Left ventricle myocardium inferior (tissue), 1 donor: ENCODE measurements around the gene SPINK4. TPM values are rescaled to one million over a fixed set of nuclear protein-coding genes. Genes with fewer than 3 reads are reported as not detected.

Experiments
- DNase-seq: peaks from one replicate; pipeline ENCODE4 v3.0.0-alpha.2; 2020
- H3K27ac ChIP-seq: fragments of 200-600 bp; replicated peaks from 2 replicates; pipeline ENCODE4 v1.8.0; 2021
- H3K27me3 ChIP-seq: fragments of 200-600 bp; 2 replicates; pipeline ENCODE4 v1.8.0; 2021; ENCODE audit warnings: low read depth
- H3K36me3 ChIP-seq: fragments of 200-600 bp; 2 replicates; pipeline ENCODE4 v1.8.0; 2021
- H3K4me1 ChIP-seq: fragments of 200-600 bp; 2 replicates; pipeline ENCODE4 v1.8.0; 2021
- H3K4me3 ChIP-seq: fragments of 200-600 bp; 2 replicates; pipeline ENCODE4 v1.8.0; 2021; ENCODE audit warnings: mild to moderate bottlenecking, moderate library complexity
- H3K9me3 ChIP-seq: fragments of 200-600 bp; replicated peaks from 2 replicates; pipeline ENCODE4 v1.8.0; 2021
- intact Hi-C: fragments of 100-400 bp; cut with micrococcal nuclease; formaldehyde crosslinking; loops from one replicate; pipeline ENCODE4 v1.11.0; 2022
- total RNA-seq: library from RNA; stranded (reverse); fragmentation: NEBNext Ultra II Directional; extraction: Animal tissue kit (Norgen Biotek cat#: 25700); gene quantifications from one replicate; pipeline ENCODE4 v1.2.1, GENCODE V29; 2021
- TF ChIP-seq, protein P1 (sequence below): fragments of 200-600 bp; IDR thresholded peaks from 2 replicates; pipeline ENCODE4 v1.8.0; 2021; ENCODE audit warnings: antibody characterized with exemption, mild to moderate bottlenecking, borderline replicate concordance
- donor health status: DM: no; HTN: yes; CAD: no; lungs with severe emphysema.

Gene SPINK4
- total RNA-seq, 1 donor from 2014 or later = not detected

DNA sequence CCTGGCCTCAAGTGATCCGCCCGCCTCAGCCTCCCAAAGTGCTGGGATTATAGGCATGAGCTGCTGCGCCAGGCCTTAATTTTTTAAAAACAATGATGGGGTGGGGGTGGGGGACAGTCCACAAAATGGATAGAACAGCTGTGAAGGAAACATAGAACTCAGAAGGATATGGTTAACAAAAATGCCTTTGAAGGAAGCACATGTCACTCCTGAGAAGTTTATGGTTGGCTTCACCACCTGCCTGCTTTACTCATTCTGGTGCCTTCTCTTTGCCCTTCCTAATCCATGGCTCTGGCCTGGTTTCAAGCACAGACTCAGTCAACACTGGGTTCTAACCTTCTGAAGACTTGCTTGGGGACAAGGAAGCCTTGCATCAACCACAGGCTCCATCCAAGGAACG, 14.2 kb downstream of the SPINK4 start:
- H3K27me3 ChIP-seq = no peaks in the 10 kb centered on the region
- H3K27ac ChIP-seq = no peak overlapping the region
- TF ChIP-seq, protein P1, sequence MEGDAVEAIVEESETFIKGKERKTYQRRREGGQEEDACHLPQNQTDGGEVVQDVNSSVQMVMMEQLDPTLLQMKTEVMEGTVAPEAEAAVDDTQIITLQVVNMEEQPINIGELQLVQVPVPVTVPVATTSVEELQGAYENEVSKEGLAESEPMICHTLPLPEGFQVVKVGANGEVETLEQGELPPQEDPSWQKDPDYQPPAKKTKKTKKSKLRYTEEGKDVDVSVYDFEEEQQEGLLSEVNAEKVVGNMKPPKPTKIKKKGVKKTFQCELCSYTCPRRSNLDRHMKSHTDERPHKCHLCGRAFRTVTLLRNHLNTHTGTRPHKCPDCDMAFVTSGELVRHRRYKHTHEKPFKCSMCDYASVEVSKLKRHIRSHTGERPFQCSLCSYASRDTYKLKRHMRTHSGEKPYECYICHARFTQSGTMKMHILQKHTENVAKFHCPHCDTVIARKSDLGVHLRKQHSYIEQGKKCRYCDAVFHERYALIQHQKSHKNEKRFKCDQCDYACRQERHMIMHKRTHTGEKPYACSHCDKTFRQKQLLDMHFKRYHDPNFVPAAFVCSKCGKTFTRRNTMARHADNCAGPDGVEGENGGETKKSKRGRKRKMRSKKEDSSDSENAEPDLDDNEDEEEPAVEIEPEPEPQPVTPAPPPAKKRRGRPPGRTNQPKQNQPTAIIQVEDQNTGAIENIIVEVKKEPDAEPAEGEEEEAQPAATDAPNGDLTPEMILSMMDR = no peak
- H3K4me3 ChIP-seq = no peak overlapping the region
- DNase-seq = no peak
- peaks cover 91% of the 10 kb centered on the region for H3K36me3 ChIP-seq
- intact Hi-C loops = no loop called here
- H3K4me1 ChIP-seq = peaks cover 19% of the 10 kb centered on the region
- H3K9me3 ChIP-seq = no peaks in the 10 kb centered on the region

DNA sequence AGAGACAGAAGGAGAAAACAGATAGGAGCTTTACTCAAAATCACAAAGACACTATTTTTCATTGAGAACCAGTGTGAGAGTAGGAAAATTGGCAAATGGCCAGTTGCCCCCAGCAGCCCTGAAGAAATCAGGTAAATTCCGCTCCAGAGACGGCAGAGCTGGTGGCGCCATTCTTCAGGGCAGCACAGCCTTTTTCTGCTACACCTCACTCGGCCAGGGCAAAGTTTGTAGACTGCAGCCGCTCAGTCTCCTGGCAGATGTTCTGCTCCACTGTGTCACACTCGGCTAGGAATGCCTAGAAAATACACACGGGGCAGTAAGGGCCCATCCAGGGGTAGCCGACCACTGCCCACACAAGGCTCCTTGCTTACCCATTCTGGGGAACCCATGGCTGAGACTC, 15.0 kb downstream of the SPINK4 start:
- intact Hi-C loops = no loop called here
- H3K36me3 ChIP-seq = peaks cover 92% of the 10 kb centered on the region
- DNase-seq = no peak
- TF ChIP-seq, protein P1 = no peak
- H3K27ac ChIP-seq = no peak overlapping the region
- H3K4me3 ChIP-seq = no peak overlapping the region
- no peaks in the 10 kb centered on the region for H3K9me3 ChIP-seq
- H3K27me3 ChIP-seq = no peaks in the 10 kb centered on the region
- H3K4me1 ChIP-seq = peaks cover 19% of the 10 kb centered on the region

DNA sequence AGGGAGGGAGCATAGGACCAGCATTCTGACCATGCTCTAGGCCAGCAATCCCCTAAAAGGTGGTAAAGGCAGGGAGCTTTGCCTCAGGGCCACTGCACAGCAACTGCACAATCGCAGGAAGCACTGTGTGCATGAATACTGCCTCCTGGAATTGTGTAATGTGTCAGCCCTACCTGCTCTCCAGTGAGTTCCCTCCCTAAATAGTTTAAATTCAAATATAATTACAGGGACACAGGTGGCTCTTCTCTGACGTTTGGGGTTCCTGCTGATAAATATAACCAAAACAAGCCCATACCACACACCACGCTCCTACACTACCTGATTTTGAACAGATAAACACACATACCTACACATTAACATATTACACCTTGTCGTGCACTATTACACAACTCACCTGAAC, 15.5 kb downstream of the SPINK4 start:
- intact Hi-C loops = no loop called here
- TF ChIP-seq, protein P1 = no peak
- H3K4me3 ChIP-seq = no peak overlapping the region
- H3K4me1 ChIP-seq = peaks cover 23% of the 10 kb centered on the region
- no peaks in the 10 kb centered on the region for H3K9me3 ChIP-seq
- H3K27ac ChIP-seq = no peak overlapping the region
- H3K27me3 ChIP-seq = no peaks in the 10 kb centered on the region
- peaks cover 96% of the 10 kb centered on the region for H3K36me3 ChIP-seq
- DNase-seq = no peak

GRCh38 chr9:33256236-33256635, 16.3 kb downstream of the SPINK4 start:
- DNase-seq = no peak
- TF ChIP-seq, protein P1 = no peak
- Histone ChIP-seq H3K27me3 (no peaks in the 10 kb centered on the region), H3K4me3 (no peak overlapping the region), H3K27ac (no peak overlapping the region), H3K4me1 (peaks cover 23% of the 10 kb centered on the region), H3K9me3 (no peaks in the 10 kb centered on the region), H3K36me3 (peaks cover 96% of the 10 kb centered on the region)
- intact Hi-C loops = no loop called here

- intact Hi-C loops = no loop called here
- DNase-seq = no peak
- peaks cover 28% of the 10 kb centered on the region for H3K4me1 ChIP-seq
- H3K9me3 ChIP-seq = no peaks in the 10 kb centered on the region
- no peak overlapping the region for H3K4me3 ChIP-seq
- peaks cover 99% of the 10 kb centered on the region for H3K36me3 ChIP-seq
- H3K27ac ChIP-seq = no peak overlapping the region
- H3K27me3 ChIP-seq = no peaks in the 10 kb centered on the region
- TF ChIP-seq, protein P1 = no peak
Measured at GRCh38 chr9:33257276-33257675, 17.3 kb downstream of the SPINK4 start.

DNA sequence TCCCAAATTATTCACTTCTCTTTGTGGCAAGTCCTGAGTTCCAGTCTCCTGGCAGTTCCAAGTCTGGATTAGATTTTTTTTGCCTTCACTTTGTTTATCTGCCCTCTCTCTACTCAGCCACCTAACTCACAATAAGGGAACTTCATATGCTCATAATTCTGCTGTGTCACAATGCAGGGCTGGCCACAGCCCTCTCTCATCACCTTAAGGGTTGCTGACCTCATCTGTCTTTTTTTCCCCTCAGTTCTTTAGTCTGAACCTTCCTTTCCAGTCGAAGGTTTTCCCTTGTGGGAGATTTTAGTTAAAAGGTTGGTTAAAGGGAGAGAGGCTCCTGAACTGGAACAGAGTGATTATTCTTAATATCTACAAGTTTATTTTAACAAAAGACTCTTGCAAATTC, 20.4 kb downstream of the SPINK4 start:
- H3K4me1 ChIP-seq = peaks cover 54% of the 10 kb centered on the region
- H3K4me3 ChIP-seq = no peak overlapping the region
- H3K27ac ChIP-seq = no peak overlapping the region
- TF ChIP-seq, protein P1 = no peak
- H3K9me3 ChIP-seq = no peaks in the 10 kb centered on the region
- no peak for DNase-seq
- intact Hi-C loops = no loop called here
- H3K36me3 ChIP-seq = peaks cover 73% of the 10 kb centered on the region
- H3K27me3 ChIP-seq = no peaks in the 10 kb centered on the region
